ENCODE data around the gene NPDC1. TPM values are rescaled to one million over a fixed set of nuclear protein-coding genes. Genes with fewer than 3 reads are reported as not detected.
"Not testable (repeated sequence)": the region's sequence is repeated elsewhere in the genome, so short reads cannot be mapped to it uniquely, and the experiment has no call there.

NPDC1 gene
- total RNA-seq, 1 experiment from 2014 or later = 25.4 TPM

- H3K9me3 ChIP-seq (ENCODE audit: low read length) = no peaks in the 10 kb centered on the region
- no TSS peak for BruUV-seq (replicated peaks)
- DNase-seq (no peak), ATAC-seq (0 out of 2 replicates have a peak, but pooled peaks have one; percentile 3)
- TF ChIP-seq CTCF (conservative IDR thresholded peaks at IDR 0.05; ENCODE audit: low read depth, low read length) (no peak), EZH2phosphoT487 (IDR thresholded peaks at IDR 0.05; ENCODE audit: borderline replicate concordance, low read length) (no peak), EZH2 (IDR thresholded peaks at IDR 0.05; ENCODE audit: low read length, unreplicated experiment) (no peak)
- ChIA-PET POLR2A (ENCODE audit: unreplicated experiment) (interaction anchor here (0.6 kb wide), 1 partner anchor 86 kb away, joined by 3 read pairs; no protein-coding TSS in a partner anchor), CTCF (interaction anchor here (0.6 to 2.0 kb wide), 5 partner anchors 13 to 179 kb away, joined by 3 to 17 read pairs (median 5); partner anchors contain the start of gene CLIC3)
- no peaks in the 10 kb centered on the region for H3K79me2 ChIP-seq (ENCODE audit: low read length)
- H3K9ac ChIP-seq (ENCODE audit: low read length) = no peak overlapping the region
- H3K4me1 ChIP-seq (ENCODE audit: insufficient read depth, low read length) = peaks cover 9% of the 10 kb centered on the region
- H2AFZ ChIP-seq (ENCODE audit: low read length) = peak overlapping the region; percentile 72; the same call in 1 of the 2 replicates
- H4K20me1 ChIP-seq (ENCODE audit: low read length) = no peaks in the 10 kb centered on the region
- no peak overlapping the region for H3K27ac ChIP-seq (ENCODE audit: low read length)
- intact Hi-C loops (cut with micrococcal nuclease) = no loop called here
- H3K4me3 ChIP-seq (ENCODE audit: low read length) = peak overlapping the region; percentile 57
- no peaks in the 10 kb centered on the region for H3K36me3 ChIP-seq (ENCODE audit: low read depth, low read length)
- H3K27me3 ChIP-seq (ENCODE audit: low read length) = no peaks in the 10 kb centered on the region
- no peaks in the 10 kb centered on the region for H3F3A ChIP-seq (ENCODE audit: low read length, unreplicated experiment)
- H3K4me2 ChIP-seq (ENCODE audit: low read length) = peak overlapping the region; percentile 75
- no peaks in the 10 kb centered on the region for H3K9me2 ChIP-seq (replicated peaks; ENCODE audit: low read length)
Observed at GRCh38 chr9:137034039-137034708, 11.8 kb downstream of the NPDC1 start.

- CTCF ChIA-PET; H3K9ac ChIP-seq (ENCODE audit: low read length); H3K9me2 ChIP-seq (replicated peaks; ENCODE audit: low read length); H3K27me3 ChIP-seq (ENCODE audit: low read length); H3K36me3 ChIP-seq (ENCODE audit: low read depth, low read length); H3K4me3 ChIP-seq (ENCODE audit: low read length); H4K20me1 ChIP-seq (ENCODE audit: low read length); DNase-seq; POLR2A ChIA-PET (ENCODE audit: unreplicated experiment); H3K4me2 ChIP-seq (ENCODE audit: low read length); intact Hi-C loops (cut with micrococcal nuclease); ATAC-seq; H3K27ac ChIP-seq (ENCODE audit: low read length); H3F3A ChIP-seq (ENCODE audit: low read length, unreplicated experiment); BruUV-seq (replicated peaks); H2AFZ ChIP-seq (ENCODE audit: low read length); H3K79me2 ChIP-seq (ENCODE audit: low read length); H3K9me3 ChIP-seq (ENCODE audit: low read length): not testable (repeated sequence)
- H3K4me1 ChIP-seq (ENCODE audit: insufficient read depth, low read length) = peaks cover 14% of the 10 kb centered on the region
Observed at GRCh38 chr9:137033481-137033880, 12.5 kb downstream of the NPDC1 start.

- H3F3A ChIP-seq (ENCODE audit: low read length, unreplicated experiment) = no peaks in the 10 kb centered on the region
- no peak overlapping the region for H3K9ac ChIP-seq (ENCODE audit: low read length)
- no peaks in the 10 kb centered on the region for H3K27me3 ChIP-seq (ENCODE audit: low read length)
- H3K79me2 ChIP-seq (ENCODE audit: low read length) = no peaks in the 10 kb centered on the region
- H3K4me1 ChIP-seq (ENCODE audit: insufficient read depth, low read length) = peaks cover 15% of the 10 kb centered on the region
- H4K20me1 ChIP-seq (ENCODE audit: low read length) = no peaks in the 10 kb centered on the region
- BruUV-seq (replicated peaks) = no TSS peak
- intact Hi-C loops (cut with micrococcal nuclease) = no loop called here
- no peaks in the 10 kb centered on the region for H3K9me3 ChIP-seq (ENCODE audit: low read length)
- CTCF ChIA-PET = no interaction called here
- no peaks in the 10 kb centered on the region for H3K9me2 ChIP-seq (replicated peaks; ENCODE audit: low read length)
- no peak for DNase-seq
- H3K36me3 ChIP-seq (ENCODE audit: low read depth, low read length) = no peaks in the 10 kb centered on the region
- POLR2A ChIA-PET (ENCODE audit: unreplicated experiment) = no interaction called here
- no peak overlapping the region for H2AFZ ChIP-seq (ENCODE audit: low read length)
- no peak overlapping the region for H3K4me3 ChIP-seq (ENCODE audit: low read length)
- ATAC-seq = no peak
- no peak for TF ChIP-seq EZH2 (IDR thresholded peaks at IDR 0.05; ENCODE audit: low read length, unreplicated experiment)
- no peak for TF ChIP-seq EZH2phosphoT487 (IDR thresholded peaks at IDR 0.05; ENCODE audit: borderline replicate concordance, low read length)
- TF ChIP-seq CTCF (conservative IDR thresholded peaks at IDR 0.05; ENCODE audit: low read depth, low read length) = no peak
- no peak overlapping the region for H3K4me2 ChIP-seq (ENCODE audit: low read length)
- H3K27ac ChIP-seq (ENCODE audit: low read length) = no peak overlapping the region
Observed at GRCh38 chr9:137032858-137033257, 13.1 kb downstream of the NPDC1 start.
